GM06990 (cell line): ENCODE results near the gene SERINC5.

ENCODE experiments used
- DNase-seq: peaks from one replicate; pipeline ENCODE4 v3.0.0-alpha.2; 2011; ENCODE audit not compliant: insufficient read length; ENCODE audit errors: extremely low read depth
- H3K27me3 ChIP-seq: replicated peaks from 2 replicates; pipeline ENCODE4 v1.6.0; 2011; ENCODE audit warnings: low read length; ENCODE audit not compliant: control insufficient read depth, insufficient read depth
- H3K36me3 ChIP-seq: 2 replicates; pipeline ENCODE4 v1.5.1; 2011; ENCODE audit warnings: low read length; ENCODE audit not compliant: control insufficient read depth, insufficient read depth
- H3K4me3 ChIP-seq: replicated peaks from 2 replicates; pipeline ENCODE4 v1.5.1; 2011; ENCODE audit warnings: low read depth, mild to moderate bottlenecking, control low read depth, low read length
- TF ChIP-seq, protein P1 (sequence below): IDR thresholded peaks from 2 replicates; pipeline ENCODE4 v1.5.1; 2011; ENCODE audit warnings: low read length, control low read depth, mild to moderate bottlenecking, inconsistent platforms; ENCODE audit not compliant: insufficient read depth, poor library complexity, severe bottlenecking

The SERINC5 gene

DNA sequence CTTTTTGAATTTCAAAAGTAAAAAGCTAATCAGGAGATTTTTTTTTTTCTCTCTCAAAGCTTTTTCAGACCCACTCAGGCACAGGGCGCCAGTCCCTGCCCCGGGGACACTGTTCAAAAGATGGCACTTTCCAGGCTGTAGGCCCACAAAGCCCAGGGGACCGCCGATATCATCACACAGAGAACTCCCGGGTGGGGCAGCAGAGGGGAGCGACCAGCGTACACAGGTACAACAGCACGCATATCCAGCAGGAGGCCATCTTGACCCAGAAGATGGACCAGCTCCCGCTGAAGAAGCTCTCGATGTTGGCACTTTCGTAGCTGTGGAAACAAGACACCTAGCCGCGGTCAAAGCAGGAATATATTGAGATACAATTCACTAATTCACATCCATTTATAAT, 112.4 kb downstream of the SERINC5 start:
- H3K4me3 ChIP-seq = no peak overlapping the region
- DNase-seq = no peak
- no peaks in the 10 kb centered on the region for H3K27me3 ChIP-seq
- TF ChIP-seq, protein P1, sequence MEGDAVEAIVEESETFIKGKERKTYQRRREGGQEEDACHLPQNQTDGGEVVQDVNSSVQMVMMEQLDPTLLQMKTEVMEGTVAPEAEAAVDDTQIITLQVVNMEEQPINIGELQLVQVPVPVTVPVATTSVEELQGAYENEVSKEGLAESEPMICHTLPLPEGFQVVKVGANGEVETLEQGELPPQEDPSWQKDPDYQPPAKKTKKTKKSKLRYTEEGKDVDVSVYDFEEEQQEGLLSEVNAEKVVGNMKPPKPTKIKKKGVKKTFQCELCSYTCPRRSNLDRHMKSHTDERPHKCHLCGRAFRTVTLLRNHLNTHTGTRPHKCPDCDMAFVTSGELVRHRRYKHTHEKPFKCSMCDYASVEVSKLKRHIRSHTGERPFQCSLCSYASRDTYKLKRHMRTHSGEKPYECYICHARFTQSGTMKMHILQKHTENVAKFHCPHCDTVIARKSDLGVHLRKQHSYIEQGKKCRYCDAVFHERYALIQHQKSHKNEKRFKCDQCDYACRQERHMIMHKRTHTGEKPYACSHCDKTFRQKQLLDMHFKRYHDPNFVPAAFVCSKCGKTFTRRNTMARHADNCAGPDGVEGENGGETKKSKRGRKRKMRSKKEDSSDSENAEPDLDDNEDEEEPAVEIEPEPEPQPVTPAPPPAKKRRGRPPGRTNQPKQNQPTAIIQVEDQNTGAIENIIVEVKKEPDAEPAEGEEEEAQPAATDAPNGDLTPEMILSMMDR = no peak
- no peaks in the 10 kb centered on the region for H3K36me3 ChIP-seq

DNA sequence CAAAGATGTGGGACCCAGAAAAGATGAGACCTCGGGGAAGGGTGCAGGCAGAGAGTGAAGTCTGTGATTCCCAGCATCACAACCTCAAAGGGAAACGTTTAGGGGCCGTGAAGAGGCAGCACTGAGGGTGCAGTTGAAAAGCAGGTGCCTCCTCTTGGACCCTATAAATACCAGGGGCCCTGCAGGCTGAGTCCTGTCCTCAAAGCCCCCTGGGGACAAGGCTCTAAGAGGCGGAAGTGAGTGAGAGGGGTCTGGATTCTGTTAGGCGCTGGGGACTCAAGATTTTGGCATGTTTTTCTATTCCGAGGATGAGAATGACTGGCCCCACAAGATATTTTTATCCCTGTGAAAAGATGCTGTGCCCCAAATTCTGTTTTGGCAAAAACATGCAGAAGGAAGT, 112.9 kb downstream of the SERINC5 start:
- H3K36me3 ChIP-seq = no peaks in the 10 kb centered on the region
- no peaks in the 10 kb centered on the region for H3K27me3 ChIP-seq
- no peak for DNase-seq
- no peak overlapping the region for H3K4me3 ChIP-seq
- TF ChIP-seq, protein P1 = no peak

DNA sequence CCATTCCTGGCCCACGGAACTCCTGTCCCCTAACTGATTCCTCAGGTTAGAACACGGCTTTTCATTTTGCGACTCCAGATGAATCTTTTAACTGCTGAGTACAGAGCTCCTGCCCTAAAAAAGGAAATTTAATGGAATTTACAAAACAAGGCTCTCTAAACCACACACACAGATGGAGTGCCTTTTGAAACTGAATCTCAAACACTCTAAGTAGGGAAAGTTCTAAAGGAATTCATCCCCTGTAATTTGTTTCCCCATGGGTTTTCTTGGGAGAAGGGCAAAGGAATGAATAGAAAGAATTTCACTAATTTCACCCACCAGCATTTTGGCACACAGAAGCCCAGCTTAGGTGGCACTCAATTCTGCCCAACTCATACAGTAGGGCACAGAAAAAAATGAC, 114.2 kb downstream of the SERINC5 start:
- H3K36me3 ChIP-seq = no peaks in the 10 kb centered on the region
- no peak overlapping the region for H3K4me3 ChIP-seq
- no peaks in the 10 kb centered on the region for H3K27me3 ChIP-seq
- DNase-seq = no peak
- TF ChIP-seq, protein P1 = no peak

DNA sequence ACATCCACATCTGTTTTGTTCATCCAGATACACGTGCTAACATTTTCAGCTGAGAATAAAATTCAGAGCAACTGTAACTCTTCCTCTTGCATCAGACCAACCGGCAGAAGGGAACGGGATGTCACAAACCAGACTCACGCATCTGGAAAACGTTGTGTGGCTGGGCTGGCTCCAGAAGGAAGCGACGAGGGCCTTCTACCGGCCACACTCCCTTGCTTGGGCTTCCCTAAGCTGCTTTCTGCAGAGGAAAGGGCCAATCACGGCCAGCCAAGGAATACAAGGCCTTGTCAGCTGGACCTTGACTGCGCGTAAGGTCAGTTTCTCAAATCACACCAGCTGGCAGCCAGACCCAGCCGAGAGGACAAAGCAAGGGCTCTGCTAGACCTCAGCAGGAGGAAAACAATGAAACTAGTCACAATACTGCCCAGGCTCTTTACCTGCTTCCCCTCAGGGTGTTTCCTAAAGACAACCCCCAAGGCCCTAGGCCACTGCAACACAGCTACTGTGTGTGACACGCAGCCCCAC, 114.6 kb downstream of the SERINC5 start:
- TF ChIP-seq, protein P1 = no peak
- no peaks in the 10 kb centered on the region for H3K36me3 ChIP-seq
- DNase-seq = no peak
- no peak overlapping the region for H3K4me3 ChIP-seq
- no peaks in the 10 kb centered on the region for H3K27me3 ChIP-seq

DNA sequence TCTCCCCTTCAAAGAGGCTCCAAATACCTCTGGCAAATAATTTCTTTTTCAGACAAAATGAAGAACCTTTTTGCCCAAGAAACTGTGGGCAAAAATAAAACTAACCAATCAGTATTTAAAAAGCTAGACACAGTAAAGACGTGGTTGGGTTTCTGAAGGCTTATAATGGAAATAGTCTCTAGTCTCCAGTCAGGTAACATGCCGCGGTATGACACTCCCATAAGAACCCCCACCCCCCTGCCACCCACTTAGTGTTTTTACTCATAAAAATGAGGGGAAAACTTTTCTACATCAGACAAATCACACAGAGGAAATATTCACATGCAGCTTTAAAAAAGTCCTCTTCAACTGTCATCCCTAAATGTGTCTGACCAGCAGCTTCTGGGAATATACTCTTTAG, 115.4 kb downstream of the SERINC5 start:
- no peak overlapping the region for H3K4me3 ChIP-seq
- no peak for DNase-seq
- H3K27me3 ChIP-seq = no peaks in the 10 kb centered on the region
- TF ChIP-seq, protein P1 = no peak
- H3K36me3 ChIP-seq = no peaks in the 10 kb centered on the region

DNA sequence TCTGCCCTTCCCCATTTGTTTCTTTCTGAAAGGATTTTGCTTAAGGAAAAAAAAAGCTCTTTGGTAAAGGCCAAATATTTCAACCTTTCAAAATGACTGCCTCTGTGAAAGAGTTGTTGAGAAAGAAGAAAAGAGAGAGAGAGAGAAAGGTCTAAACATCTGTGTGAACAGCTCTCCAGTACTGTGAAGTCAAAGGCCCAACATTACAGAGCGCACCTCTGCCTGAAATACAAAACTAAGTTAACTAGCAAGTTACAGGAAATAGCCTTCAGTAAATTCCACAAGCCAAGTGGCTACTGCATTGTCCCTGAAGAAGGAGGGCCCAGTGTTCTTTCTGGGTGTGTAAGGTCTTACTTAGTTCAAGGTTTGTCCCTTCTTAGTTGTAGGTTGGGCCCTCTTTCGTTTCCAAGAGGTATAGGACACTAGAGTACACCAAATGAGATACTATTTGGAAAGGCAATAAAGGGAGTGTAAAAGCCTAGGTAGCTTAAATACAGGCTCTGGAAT, 116.3 kb downstream of the SERINC5 start:
- Histone ChIP-seq H3K27me3 (no peaks in the 10 kb centered on the region), H3K36me3 (no peaks in the 10 kb centered on the region), H3K4me3 (no peak overlapping the region)
- DNase-seq = no peak
- TF ChIP-seq, protein P1 = no peak
